DMS153 treated with DMSO at 0.1 percent for 48 hours (cell line): ENCODE results near the gene MARCHF10.

Experiments
- DNase-seq: peaks from one replicate; lab custom pipeline; 2025; ENCODE audit not compliant: unreplicated experiment; lab: John Stamatoyannopoulos, UW

Gene MARCHF10

GRCh38 chr17:62664336-62665120 is 143.6 kb downstream of the MARCHF10 start:
- DNase-seq = no peak

GRCh38 chr17:62663304-62663703 is 144.8 kb downstream of the MARCHF10 start:
- no peak for DNase-seq

- no peak for DNase-seq
These were observed 145.3 kb downstream of the MARCHF10 start for GRCh38 chr17:62662855-62663254.

- no peak for DNase-seq
These were observed 146.8 kb downstream of the MARCHF10 start for GRCh38 chr17:62661337-62661736.

GRCh38 chr17:62660629-62661118 is 147.4 kb downstream of the MARCHF10 start:
- no peak for DNase-seq

- no peak for DNase-seq
These were observed 149.8 kb downstream of the MARCHF10 start for GRCh38 chr17:62658136-62658920.

GRCh38 chr17:62657690-62658089 is 150.4 kb downstream of the MARCHF10 start:
- DNase-seq = no peak

- DNase-seq = no peak
These were observed 150.9 kb downstream of the MARCHF10 start for GRCh38 chr17:62657145-62657665.

GRCh38 chr17:62656446-62656845 is 151.7 kb downstream of the MARCHF10 start:
- DNase-seq = no peak

GRCh38 chr17:62655656-62656055 is 152.5 kb downstream of the MARCHF10 start:
- no peak for DNase-seq

GRCh38 chr17:62653826-62654761 is 154.0 kb downstream of the MARCHF10 start:
- DNase-seq = no peak

GRCh38 chr17:62653002-62653825 is 154.9 kb downstream of the MARCHF10 start:
- DNase-seq = peak; percentile 95

- DNase-seq = peak; percentile 81
These were observed 155.7 kb downstream of the MARCHF10 start for GRCh38 chr17:62652251-62653001.
